HG03139 (cell line): ENCODE measurements around the gene TMEM178B.
"Not testable (repeated sequence)": the region's sequence is repeated elsewhere in the genome, so short reads cannot be mapped to it uniquely, and the experiment has no call there.

Experiments used
- ATAC-seq: cut with Tn5 transposase; IDR thresholded peaks from one replicate; pipeline ENCODE4 v1.9.1; 2021; ENCODE audit not compliant: unreplicated experiment

Gene TMEM178B

DNA sequence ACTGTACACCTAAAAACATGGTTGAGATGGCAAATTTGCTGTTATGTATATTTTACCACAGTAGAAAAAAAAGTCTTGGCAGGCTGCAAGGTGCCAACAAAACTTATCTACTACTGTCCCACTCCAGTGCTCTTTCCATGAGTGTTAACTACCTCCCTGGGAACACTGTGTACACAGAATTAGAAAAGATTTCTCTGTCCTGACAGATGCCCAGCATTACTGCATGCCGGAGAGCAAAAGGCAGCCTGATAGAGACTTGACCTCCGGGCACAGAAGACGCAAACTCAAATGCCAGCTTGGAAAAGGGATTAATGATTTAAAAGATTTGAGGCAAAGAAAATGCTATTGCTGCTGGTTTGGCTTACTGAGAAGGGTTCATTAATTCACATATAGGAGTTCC, 228.8 kb downstream of the TMEM178B start:
- no peak for ATAC-seq

DNA sequence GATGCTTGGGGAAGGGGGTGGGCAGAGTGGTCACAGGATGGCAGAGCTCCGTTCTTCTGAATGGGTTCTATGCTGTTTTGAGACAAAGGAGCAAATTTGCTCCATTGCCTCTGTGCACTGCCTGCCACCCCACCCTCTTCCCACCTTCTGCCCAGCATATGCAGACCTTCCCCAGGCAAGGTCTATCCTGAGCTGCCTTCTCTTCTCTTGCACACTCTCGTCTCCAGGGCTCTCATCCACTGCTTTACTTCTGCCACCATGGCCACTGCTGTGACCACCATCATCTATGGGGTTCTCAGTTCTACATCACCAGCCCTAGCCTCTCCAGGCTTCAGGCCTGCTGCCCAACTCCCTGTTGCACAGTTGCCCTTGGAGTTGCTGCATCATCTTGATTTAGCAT, 230.4 kb downstream of the TMEM178B start:
- no peak for ATAC-seq

DNA sequence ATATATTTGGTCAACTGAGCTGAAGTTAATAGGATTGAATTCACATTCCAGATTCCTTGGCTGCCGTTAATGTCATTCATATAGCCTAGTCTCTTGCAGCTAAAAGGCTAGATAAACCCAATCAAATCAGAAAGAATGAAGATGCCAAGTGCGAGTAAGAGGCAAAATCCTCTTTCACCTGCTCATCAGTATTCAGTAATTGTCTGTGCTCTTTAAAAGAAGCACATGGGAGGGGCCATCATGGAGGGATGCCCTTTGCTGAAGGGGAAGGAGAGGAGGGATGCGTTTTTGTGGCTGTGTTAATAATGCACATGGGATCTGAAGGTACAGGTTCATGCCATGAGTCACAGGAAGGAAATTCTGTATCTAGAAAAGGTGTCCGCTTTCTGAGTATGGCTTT, 232.2 kb downstream of the TMEM178B start:
- no peak for ATAC-seq

DNA sequence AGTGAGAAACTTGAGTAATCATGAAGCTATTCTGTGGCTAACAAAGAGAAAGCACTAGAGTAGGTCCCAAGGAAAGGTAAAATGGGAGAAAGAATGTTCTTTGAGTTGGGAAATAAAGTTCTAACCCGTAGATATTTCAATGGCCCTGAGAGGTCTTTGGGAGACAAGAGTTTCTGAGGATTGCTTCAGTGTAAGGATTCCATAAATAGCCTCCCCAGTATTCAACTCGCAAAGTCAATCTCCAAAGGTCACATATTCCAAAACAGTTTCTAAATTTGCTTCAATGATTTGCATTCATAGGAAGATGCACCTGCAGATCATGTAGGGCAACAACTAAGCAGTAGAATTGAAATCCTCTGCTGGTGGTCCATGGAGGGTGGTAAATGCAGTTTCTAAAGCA, 238.5 kb downstream of the TMEM178B start:
- no peak for ATAC-seq

DNA sequence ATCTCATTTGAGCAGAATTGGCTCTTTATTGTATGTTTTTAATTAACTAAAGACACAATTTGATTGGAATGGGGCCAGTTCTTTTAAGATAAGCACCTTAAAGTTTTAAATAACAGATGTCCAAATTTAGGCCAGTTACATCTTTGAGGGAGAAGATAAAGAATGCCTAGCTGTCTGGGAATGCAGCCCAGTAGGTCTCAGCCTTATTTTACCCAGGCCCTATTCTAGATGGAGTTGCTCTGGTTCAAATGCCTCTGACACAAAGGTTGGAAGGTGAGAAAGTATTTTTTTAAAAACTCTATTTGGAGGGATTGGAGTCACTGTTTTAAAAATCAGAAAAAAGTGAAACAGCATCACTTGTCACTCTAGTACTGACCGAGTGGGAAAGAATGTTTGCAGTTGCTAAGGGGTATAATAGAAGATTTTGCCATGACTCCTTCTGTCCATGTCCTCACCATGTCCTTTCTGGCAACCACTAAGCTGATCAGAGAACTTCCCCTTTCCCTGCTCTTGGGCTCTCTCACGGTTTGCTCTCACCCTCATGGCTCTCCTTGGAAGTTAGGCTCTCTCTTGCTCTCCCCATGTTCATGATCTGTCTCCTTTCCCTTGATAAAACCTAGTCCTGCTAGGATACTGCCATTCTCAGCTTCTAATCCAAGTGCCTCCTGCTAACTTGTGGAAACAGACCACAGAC, 239.1 kb downstream of the TMEM178B start:
- ATAC-seq, result no peak

DNA sequence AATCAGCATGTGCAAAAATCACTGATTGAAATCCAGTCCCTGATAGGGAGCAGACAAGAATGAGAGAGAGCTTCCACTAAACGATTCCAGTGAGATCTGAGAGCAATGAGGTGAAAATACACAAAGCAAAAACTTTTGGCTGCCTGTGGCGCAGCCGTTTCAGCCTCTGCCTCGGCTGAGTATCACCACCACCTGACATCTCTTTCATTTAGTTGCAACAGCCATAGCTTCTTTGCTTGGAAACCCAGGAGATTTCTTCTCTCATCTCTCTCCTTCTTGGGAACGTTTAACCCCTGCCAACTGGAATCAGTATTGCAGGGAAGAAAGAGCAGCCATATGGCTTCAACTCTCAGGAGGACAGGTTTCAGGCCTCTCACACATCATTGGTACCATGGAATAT, 240.0 kb downstream of the TMEM178B start:
- ATAC-seq, result no peak

DNA sequence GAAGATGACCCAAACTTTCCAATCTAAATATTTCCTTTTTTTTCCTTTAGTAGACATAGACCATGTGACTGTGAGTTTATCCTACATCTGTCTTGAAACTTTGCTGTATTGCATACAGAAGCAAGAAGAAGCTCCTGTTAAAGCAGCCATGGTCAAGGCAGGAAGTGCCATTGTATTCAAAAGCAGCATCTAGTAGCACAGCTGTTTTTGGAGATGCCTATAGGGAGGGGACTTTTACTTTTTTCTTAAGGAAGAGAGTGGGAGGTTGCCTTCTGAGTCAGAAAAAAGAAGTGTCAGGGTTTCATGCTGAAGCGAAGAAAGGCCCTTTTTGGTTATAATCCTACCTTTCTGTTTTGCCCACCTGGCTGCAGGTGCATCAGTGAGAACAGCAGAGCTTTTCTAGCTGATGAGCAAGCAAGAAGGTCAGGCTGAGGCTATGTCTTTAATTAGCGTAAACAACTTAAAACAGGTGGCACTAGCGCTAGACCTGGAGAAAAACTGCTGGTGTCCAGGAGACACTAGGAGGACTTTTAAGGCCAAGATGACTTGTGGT, 243.2 kb downstream of the TMEM178B start:
- no peak for ATAC-seq

DNA sequence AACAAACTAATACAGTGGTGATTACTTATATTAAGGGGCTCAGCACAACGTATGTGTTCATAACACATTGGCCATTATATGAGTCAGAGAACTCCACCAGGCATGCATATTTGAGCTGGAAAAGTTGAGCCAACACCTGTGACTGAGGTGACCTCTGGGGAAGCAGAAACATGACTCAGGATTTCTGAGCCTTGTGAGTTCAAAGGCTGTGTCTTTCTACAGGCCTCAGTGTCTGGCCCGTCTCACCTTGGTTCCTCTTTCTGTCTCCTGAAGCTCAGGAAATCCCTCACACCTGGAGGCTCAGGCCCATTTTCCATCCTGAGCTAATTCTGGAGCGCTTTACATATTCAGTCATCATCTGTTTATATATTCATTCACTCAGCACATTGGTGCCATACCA, 246.4 kb downstream of the TMEM178B start:
- no peak for ATAC-seq

DNA sequence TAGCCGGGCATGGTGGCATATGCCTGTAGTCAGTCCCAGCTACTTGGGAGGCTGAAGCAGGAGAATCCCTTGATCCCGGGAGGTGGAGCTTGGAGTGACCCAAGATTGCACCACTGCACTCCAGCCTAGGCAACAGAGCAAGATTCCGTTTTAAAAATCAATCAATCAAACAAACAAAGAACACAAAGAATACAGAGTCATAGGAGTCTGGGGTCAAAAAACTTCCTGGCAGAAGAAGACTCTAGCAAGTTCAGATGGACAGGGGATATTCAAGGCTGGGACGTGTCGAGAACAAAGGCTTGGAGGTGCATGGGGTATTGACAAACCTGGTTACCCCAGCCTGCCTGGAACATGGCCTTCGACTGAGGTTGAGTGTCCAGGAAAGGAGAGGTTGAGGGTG, 248.5 kb downstream of the TMEM178B start:
- no peak for ATAC-seq

DNA sequence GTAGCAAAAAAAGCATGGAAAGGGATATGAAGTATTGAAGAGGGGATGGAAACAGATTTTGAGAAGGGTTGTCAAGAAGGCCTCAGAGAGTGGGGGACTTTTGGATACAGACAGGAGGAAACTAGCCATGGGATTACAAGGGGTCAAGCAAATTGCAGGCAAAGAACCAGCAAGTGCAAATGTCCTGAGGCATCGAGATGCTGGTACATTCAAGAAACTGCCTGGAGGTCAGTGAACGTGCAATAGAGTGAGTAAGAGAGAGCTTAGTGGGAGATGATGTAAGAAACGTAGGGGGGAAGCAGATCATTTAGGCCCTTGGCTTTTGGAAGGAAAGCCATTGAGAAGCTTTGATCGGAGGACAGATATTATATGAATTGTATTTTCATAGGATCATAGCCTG, 250.0 kb downstream of the TMEM178B start:
- no peak for ATAC-seq

DNA sequence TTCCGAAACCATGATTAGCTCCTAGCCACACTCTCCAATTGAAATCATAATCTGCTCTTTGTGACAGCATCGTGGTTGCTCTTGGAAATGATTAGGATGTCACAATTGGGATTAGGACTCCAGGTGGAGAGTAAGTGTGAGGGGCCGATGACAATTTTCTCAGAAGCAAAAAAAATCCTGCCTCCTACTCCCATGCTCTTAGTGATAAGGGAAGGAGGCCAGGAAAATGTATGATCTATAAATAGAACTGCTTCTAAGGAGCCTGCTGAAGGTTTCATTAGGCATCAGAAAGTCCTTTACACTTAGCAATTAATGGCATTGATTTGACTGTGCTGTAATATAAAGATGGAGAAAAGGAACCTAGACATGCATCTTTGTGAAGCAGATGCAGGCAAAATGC, 251.0 kb downstream of the TMEM178B start:
- ATAC-seq, result no peak

DNA sequence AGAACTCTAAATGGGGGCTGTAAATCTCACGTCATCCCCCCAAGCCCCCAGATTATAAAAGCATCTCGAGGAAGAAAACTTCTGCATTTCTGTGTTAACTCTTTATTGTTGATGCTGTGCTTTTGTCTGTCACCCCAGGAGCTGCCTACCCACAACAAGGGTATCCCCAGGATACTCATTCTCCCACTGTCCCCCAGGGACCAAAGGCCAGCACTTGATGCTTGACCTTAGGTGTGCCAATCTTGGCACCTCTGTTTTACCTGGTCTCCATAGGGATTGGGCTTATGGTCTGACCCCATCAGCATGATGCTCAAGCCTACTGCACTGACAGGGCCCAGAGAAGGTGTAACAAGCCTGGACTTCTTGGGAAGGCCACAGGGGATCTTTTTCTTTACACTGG, 251.4 kb downstream of the TMEM178B start:
- ATAC-seq, result no peak

DNA sequence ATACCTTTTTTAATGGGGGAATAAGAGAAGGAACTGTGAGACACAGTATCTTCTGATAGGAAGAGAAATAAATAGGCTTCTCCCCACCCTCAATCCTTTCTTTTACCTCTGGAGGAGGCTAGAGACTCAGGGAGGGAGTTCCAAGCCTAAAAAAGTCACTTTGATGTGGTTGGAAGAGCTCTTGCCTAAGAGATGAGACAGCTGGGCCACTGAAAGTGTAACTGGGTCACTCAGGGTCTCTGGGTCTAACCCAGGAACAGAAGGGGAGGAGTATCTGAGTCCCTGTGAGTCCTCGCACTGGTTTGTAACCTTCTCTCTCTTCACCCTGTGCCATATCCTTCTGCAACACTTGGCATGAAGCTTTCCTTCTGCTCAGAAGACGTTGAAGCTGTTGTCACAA, 254.4 kb downstream of the TMEM178B start:
- no peak for ATAC-seq

DNA sequence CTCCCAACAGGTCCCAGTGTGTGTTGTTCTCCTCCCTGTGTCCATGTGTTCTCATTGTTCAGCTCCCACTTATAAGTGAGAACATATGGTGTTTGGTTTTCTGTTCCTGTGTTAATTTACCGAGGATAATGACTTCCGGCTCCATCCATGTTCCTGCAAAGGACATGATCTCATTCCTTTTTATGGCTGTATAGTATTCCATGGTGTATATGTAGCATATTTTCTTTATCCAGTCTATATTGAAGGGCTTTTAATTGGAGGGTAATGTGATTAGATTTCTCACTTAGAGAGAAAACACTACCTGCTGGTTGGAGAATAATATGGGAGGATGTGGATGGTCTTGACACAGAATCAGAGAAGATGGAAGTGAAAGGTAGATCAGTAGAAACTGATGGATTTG, 256.4 kb downstream of the TMEM178B start:
- ATAC-seq, result not testable (repeated sequence)

DNA sequence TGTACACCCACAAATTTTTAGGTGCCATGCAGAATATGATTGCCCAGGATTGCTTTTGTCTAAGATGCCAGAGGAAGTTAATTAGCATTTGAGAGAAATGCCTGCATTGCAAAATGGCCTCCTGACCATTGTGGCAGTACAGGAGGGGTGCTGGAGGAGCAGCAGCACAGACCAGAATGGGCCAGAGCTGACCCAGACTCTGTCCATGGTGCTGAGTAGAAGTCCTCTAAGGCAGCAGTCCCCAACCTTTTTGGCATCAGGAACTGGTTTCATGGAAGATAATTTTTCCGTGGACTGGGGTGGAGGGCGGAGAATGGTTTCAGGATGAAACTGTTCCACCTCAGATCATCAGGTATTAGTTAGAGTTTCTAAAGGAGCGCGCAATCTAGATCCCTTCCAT, 259.6 kb downstream of the TMEM178B start:
- no peak for ATAC-seq

DNA sequence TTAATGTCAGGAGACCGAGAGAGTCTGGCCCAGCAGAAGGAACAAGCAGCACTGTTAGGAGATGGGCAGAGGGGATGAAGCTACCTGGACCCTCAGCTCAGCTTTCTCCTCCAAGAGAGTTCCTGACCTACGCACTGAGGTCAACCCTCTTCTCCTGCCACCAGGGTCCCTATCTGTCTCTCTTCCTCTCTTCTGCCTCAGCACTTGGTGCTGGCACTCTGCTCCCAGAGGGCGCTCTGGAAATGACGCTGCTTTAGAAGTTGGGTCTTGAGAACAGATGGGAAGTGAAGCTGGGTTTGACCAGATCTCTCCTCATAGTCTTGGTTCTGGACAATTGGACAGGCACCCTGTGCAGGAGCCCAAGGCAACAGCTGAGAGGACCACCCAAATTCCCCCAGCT, 261.3 kb downstream of the TMEM178B start:
- no peak for ATAC-seq

DNA sequence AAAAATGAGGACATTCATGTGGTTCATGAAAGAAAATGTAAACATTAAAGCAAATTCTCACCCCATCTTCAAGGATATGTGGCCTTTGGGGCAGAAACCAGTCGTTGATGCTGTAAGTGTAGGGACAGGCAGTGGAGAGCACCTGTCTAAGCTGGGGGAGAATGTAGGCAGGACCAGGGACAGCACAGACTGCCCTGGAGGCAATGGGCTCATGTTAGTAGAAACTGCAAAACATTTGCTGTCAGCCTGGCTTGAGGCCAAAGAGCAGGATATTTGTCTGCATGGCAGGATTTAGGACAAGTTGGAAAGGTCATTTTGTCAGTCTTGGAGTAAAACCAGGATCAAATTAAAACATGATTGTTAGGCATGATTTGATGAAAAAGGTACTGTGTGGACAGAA, 265.7 kb downstream of the TMEM178B start:
- no peak for ATAC-seq

DNA sequence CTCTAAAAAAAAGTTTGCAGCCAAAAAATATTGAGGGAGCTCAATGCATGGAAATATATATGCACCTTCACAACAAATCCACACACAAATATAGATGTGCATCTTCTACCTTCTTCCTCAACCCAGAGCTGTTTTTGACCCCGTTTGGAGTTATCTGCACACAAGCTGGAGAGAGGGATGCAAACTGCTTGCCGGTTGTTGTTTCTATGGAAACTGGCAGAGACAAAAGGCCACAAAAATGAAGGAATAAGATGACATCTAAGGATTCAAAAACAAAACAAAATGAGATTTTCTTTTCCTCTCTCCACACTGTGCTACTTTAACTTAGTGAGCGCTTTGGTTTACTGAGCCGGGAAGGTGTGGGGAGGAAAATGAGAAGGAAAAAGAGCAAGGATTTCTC, 267.1 kb downstream of the TMEM178B start:
- no peak for ATAC-seq

DNA sequence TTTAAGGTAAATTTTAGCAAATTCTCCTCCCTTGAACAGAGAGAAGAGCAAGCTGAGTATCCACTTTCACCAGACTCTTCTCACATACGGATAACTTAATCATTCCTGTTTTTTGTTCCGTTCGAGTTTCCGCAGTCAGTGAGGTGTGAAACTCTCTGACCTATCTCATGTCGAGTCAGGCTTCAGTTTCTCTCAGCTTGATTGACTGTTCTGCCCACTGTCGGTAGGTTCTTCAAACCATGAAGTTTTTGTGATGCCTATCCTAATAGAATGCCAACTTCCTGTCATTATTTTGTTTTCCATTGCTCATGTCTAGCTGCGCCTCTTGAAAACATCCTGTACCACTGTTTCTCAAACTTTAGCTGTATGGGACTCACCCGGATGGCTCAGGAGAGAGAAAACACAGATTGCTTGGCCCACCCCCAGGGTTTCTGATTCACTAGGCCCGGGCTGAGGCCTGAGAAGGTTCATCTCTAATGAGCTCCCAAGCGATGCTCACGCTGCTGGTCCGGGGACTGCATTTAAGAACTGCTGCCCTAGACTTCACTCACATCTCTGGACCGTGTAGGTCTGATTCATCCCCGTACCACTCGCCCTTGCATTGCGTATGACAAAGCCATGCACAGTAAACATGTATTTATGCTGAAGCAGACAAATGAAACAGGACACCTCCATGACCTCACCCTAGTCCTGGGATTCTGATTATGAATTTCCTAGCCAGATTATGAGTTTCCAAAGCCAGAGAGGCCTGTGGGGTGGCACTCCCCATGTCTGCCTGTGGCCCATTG, 269.0 kb downstream of the TMEM178B start:
- no peak for ATAC-seq

DNA sequence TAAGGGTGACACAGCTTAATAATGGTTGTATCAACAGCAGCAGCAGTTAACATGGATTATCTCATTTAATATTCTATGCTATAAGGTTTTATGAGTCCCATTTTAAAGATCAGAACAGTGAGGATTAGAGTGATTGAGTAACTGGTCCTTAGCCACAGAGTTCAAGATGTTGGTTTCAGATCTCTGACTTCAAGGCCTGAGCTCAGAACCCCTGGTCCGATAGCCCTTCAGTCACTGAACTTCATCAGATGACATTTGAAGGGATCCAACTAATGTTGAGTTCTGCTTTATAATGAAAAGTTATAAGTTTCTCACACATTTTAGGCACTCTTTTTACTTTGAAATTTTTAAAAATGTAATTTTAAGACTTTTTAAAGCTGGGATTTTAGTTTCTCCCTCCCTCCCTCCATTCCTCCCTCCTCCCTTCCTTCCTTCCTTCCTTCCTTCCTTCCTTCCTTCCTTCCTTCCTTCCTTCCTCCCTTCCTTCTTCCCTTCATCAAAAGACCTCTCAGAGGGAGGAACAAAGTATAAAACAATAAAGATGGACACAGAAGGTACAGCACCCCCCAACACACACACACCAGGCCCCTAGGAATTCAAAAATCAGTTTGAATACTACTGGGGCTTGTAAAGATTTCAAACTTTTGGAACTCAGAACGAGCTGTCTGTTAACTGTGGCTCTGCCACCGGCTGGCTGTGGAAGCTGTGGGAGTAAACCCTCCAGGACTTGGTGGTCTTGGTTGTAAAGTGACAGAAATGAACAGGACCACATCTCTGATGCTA, 270.5 kb downstream of the TMEM178B start:
- ATAC-seq, result no peak

DNA sequence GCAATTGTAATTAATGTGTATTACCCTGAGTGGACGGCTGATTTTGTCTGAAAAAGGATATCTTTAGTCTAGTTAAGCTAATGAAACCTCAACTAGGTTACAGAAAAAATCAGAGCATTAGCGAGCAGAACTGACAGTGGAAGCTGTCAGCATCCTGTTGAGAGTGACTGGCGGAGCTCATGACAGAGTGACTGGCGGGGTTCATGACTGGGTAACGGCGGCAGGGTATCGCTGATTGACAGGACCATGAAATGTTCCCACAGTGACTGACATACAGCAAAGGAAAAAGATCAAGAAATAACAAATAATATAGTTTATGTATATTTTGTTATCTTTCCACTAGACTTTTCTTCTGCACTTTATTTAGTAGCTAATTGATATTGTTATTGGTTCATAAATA, 274.9 kb downstream of the TMEM178B start:
- no peak for ATAC-seq

DNA sequence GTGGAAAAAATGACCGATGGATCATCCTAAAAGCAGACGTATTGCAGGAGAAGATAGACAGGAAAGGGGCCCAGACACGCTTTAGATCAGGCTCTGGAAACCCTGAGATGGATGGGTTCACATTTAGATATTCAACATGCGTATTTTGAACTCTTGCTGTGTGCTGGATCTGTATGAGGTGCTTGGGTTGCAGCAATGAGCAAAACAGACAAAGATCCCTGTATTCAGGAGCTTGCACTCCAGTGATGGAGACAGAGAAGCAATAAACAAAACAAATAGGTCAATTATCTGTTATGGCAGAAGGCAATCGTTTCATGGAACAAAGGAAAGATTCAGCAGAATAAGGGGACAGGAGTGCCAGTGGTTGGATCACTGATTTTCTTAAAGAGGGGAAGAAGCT, 275.5 kb downstream of the TMEM178B start:
- no peak for ATAC-seq
